NCI-H146 treated with DMSO at 0.1 percent for 48 hours (cell line): Measurements from ENCODE around the gene PDXP.
"Not testable (repeated sequence)": the region's sequence is repeated elsewhere in the genome, so short reads cannot be mapped to it uniquely, and the experiment has no call there.

Experiments
- DNase-seq: peaks from one replicate; lab custom pipeline; 2025; ENCODE audit not compliant: unreplicated experiment; lab: John Stamatoyannopoulos, UW

Gene PDXP

GRCh38 chr22:37658133-37659065 is at the start of gene PDXP:
Gene PDXP, plus strand, starts transcription at chr22:37658723. Its CDS starts 60 bp downstream, at chr22:37658783.
- peak; percentile 92 for DNase-seq

GRCh38 chr22:37609240-37610152 is 49.0 kb upstream of the PDXP start:
- no peak for DNase-seq

GRCh38 chr22:37610153-37610475 is 48.4 kb upstream of the PDXP start:
- not testable (repeated sequence) for DNase-seq

DNA sequence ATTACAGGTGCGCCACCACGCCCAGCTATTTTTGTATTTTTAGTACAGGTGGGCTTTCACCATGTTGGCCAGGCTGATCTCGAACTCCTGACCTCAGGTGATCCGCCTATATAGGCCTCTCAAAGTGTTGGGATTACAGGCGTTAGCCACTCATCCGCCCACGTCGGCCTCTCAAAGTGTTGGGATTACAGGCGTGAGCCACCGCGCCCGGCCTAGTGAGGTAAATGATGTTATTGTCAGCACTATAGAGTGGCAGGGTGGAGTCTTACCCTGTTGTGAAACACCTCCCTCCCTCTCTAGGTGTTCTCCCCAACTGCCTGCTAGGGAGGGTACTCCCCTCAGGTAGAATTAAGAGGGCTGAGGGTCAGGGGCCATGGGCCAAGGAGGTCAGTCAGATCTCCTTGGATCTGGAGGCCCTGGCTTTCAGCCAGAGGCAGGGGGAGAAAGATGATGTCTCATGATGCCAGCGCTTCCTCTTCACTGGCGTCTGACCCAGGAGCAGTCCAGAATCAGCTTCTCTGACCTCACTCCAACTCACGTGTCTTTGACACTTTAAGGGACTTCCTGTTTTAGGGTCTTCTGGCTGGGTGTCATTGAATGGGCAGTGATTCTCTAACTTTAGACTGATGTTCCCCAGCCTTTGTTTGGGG is 47.9 kb upstream of the PDXP start:
- DNase-seq, result no peak

GRCh38 chr22:37611207-37611606 is 47.3 kb upstream of the PDXP start:
- no peak for DNase-seq

DNA sequence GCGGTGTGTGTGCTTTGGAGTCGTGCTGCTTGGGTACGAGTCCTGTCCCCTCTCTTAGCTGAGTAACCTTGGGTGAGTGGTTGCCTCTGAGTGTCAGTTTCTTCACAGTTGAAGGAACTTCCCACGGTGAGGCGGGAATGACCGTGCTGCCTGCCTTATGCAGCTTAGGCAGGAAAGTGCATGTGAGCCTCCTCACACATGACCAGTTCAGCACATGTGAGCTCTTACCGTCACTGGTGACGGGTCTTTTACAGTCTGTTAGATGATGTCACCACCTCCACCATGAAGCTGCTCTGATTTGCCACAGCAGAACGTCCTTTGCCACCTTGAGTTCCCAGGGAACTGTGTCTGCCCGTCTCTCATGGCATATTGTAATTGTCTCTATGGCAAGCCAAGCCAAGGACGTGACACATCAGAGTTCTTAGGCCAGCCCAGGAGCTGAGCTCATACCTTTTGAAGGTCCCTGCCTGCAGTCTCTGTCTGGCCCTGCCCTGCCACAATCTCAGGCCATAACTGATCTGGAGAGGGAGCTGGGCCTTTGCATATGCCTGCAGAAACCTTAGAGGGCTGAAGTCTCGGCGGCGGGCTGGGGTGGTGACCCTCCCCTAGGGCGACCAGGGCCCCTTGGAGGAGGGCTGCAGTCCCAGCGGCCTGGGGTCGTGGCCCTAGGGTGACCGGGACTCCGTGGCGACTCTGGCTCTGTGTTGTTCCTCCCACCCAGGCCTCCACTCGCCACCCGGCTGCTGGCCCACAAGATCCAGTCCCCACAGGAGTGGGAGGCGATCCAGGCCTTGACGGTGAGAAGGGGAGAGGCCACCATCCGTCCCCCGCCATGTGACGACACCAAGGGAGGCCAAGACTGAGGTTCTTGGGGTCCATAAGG is 42.1 kb upstream of the PDXP start:
- DNase-seq, result no peak

- no peak for DNase-seq
Observed at GRCh38 chr22:37617431-37617830, 41.1 kb upstream of the PDXP start.

- DNase-seq, result no peak
Observed at GRCh38 chr22:37618072-37618656, 40.4 kb upstream of the PDXP start.

DNA sequence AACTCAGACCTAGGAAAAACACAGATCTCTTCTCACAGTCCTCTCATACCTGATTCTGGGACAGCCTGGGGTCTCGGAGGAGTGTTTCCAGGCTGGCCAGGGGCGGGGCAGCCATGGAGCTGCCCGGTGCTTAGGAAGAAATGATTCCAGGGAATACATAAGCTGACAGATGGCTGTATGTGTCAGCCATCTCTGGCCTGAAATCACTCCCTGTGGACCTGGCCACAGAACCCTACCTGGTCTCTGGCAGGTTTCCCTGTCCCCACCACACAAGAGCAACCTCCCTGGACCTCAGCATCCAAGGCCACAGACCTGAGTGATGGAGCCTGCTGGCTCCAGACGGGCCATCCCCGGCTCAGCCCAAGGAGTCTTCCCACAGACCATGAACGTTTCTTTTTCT is 39.8 kb upstream of the PDXP start:
- DNase-seq, result no peak

DNA sequence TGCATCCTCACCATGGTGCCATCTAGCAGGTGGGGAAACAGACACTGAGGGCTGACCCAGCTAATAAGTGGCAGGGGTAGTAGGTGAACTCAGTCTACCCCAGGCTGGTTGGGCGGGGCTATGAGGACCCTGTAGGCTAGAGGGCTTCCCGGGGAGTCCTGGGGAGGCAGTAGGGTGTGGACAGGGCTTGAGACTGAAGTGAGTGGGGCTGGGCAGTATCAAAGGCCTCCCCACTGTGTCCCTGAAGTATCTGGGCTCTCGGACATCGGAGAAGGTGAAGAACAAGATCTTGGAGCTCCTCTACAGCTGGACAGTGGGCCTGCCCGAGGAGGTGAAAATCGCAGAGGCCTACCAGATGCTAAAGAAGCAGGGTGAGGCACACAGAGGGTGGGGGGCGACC is 38.5 kb upstream of the PDXP start:
- DNase-seq, result no peak

DNA sequence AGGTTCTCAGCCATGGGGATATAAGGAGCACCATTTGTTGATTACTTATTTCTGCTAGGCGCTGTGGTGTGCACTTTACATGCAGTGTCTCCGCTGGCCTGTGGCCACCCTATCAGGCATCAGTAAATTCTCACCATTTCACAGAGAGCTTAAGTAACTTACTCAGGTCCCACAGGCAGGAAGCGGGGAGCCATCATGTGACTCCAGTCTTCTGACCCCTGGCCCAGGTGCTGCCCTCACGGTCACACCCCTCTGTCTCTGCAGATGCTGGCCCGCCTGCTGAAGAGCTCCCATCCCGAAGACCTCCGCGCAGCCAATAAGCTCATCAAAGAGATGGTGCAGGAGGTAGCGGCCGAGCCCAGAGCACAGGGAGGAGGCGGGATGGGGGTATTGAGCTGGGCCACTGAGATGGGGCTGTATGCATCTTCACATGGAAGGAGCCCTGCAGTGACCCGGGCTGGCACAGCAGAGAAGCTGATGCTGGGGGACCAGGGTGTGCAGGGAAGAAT is 37.1 kb upstream of the PDXP start:
- no peak for DNase-seq

GRCh38 chr22:37623075-37624016 is 35.2 kb upstream of the PDXP start:
- DNase-seq, result no peak

DNA sequence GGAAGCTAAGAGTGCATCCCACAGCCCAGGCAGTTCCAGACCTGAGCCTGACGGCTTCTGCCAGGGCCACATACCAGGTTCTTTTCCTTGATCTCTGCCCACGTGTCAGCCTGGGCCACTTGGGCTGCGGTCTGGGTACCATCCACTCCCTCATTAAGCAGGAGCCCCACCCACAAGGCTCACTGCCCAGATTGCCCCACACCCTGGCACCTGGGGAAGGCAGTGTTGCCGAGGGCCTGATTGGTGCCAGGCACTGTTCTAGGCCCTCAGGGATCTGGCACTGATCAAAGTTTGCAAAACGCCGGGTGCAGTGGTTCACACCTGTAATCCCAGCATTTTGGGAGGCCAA is 34.5 kb upstream of the PDXP start:
- no peak for DNase-seq

DNA sequence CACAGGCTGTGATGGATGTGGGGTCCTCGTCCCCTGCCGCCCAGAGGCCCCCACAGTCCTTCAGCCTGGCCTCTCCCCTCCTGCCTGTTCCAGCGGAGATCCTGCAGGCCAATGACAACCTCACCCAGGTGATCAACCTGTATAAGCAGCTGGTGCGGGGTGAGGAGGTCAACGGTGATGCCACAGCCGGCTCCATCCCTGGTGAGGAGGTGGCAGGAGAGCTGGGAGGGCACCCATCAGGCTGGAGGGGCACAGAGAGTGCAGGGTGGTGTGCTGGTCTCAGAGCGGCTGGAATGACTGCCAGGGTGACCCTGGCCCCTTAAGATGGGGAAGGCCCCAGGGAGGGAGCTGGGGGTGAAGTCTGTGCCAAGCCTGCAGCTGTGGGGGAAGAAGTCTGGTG is 33.6 kb upstream of the PDXP start:
- no peak for DNase-seq

DNA sequence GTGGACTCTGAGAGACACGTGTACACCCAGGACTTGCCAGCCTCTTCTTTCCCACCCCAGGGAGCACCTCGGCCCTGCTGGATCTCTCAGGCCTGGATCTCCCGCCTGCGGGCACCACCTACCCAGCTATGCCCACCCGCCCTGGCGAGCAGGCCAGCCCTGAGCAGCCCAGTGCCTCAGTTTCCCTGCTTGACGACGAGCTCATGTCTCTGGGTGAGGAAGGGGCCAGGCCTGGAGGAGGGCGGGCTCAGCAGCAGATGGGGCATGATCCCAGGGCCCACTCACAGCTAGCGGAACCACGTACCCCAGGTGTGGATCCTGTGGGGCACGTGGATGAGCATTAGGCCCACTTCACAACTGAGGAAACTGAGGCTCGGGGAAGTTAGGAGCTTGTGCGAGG is 32.8 kb upstream of the PDXP start:
- no peak for DNase-seq

GRCh38 chr22:37626144-37626543 is 32.4 kb upstream of the PDXP start:
- DNase-seq, result no peak

DNA sequence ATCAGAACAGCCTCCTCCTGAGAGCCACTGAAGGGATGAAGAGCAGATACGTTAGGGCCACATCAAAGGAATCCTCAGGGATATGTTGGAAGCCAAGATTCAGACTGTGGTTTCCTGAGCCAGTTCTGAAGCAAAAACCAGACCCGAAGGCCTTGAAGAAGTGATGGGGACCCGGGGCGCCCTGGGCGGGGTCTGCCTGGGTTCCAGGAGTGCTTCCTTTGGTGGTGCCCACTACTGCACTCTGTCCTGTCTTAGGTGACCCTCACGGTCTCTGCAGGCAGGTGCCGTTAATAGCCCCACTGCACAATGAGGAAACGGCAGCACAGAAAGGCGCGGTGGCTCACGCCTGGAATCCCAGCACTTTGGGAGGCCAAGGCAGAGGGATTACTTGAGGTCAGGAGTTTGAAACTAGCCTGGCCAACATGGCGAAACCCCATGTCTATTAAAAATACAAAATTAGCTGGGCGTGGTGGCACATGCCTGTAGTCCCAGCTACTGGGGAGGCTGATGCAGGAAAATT is 31.9 kb upstream of the PDXP start:
- DNase-seq, result no peak

DNA sequence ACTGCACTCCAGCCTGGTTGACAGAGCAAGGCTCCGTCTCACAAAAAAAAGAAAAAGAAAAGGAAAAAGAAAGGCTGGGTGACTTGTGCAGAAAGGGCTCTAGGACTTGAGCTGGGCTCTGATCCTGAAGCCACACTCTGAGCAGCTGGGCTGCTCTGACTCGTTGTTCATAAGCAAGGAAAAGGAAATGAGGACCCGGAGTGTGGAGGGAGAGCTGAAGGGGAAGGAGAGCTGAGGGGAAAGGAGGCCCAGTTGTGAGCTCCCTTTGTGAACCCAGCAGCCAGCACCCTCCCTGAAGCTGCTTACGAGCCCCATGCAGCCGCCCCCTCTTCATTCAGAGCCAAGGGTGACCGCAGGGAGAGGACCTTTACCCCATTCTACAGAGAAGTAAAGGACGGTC is 31.4 kb upstream of the PDXP start:
- no peak for DNase-seq

GRCh38 chr22:37627545-37627944 is 31.0 kb upstream of the PDXP start:
- no peak for DNase-seq
